NCI-H1694 (cell line): ENCODE measurements around the gene SCN4A.
"Not testable (repeated sequence)": the region's sequence is repeated elsewhere in the genome, so short reads cannot be mapped to it uniquely, and the experiment has no call there.

Experiments used
- DNase-seq: peaks from one replicate; lab custom pipeline; 2025; lab: John Stamatoyannopoulos, UW

Gene SCN4A

DNA sequence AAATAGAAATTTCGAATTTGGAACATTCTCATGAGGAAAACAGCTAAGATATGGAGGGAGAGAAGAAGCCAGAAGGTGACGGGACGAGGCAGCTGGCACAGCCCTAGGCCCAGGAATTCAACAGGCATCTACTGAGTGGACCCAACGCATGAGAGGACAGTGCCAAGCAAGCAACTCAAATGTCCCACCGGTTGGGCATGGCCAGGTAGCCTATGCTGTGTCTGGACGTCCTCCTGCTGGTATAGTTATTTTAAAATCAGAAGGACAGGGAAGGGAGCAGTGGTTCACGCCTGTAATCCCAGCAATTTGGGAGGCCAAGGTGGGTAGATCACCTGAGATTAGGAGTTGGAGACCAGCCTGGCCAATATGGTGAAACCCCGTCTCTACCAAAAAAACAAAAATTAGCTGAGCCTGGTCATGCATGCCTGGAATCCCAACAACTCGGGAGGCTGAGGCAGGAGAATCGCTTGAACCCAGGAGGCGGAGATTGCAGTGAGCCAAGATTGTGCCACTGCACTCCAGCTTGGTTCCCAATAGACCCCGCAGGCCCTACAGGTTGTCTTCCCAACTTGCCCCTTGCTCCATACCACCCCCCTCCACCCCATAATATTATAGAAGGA is 56.0 kb downstream of the SCN4A start:
- DNase-seq, result no peak

DNA sequence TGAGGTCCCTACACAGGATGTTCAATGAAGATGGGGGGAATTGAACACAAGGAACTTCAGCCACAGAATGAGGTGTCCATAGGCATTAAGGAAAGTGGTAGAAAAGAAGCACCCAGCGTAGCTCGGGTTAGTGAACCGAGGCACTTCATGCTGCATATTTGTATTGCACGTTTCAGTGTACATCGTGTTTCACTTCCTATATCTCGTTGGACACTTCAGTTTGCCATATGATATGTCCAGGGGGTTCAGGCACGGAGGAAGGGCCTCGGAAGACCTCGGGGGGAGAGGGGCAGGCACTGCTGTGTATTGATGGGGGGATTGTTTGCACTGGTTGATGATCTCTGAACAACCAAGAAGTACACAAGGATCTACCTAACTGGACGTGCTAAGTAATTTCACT is 57.0 kb downstream of the SCN4A start:
- not testable (repeated sequence) for DNase-seq

DNA sequence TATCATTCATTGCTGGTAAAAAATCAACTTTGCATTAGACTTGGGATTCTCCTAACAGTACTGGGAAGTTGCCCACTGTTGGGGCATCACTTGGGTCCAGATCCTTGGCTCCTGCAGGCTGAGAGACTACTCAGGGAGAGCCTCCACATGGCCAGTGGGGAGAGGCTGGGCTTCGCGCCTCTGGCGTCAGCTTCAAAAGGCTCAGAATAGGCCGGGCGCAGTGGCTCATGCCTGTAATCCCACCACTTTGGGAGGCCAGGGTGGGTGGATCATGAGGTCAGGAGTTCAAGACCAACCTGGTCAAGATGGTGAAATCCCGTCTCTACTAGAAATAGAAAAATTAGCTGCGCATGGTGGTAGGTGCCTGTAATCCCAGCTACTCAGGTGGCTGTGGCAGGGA is 58.2 kb downstream of the SCN4A start:
- DNase-seq, result no peak

DNA sequence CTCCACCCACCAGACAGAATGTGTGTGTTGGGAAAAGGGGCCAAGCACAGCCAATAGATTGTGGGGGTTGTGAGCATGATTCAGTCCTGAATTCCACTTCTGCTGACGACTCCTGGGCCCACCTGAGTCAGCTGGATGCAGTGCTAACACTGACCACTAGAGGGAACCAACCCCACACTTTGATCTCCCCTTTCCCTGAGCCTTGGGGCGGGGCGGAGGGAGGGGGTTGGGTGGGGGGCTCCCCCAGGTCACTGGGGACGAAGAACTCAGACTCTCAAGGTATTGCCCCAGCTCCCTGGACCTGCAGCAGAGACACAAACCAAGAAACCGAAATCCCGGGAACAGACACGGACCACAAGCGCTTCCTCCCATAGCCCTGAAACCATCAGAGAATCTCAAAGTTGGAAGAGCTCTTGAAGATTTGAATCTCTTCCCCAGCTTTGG is 61.0 kb downstream of the SCN4A start:
- DNase-seq, result peak; percentile 15

DNA sequence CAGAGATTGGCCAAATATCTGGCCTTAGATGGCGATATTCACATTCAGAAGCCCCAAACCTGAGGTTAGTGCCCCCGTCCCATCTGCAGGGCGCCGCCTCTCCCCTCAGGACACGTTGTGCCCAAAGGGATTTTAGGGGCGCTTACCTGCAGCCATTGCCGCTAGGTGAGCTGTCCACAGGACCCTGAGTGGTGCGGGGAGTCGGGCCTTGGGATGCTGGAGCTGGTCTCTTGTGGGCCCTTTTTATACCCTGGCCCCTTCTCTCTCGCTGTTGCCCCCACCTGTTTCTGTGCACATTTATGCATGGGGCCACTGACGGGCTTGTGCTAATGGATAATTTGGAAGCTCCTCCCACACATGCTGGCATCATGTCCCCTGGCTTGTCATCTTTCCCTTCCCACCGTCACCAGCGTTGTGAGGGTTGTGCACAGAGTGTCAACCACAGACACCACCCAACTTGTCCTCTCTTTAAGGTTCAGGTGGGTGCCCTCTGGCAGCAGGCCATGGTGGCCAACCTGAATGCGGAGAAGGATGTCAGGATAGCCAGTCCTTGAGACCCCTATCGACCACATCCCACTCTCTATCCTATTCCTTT is 61.6 kb downstream of the SCN4A start, which contains the start of gene CSHL1:
Gene CSHL1 (minus strand): TSS at position 218 of the 595 bp plus-strand sequence. CDS start 62 bp downstream, at position 156.
- DNase-seq, result no peak

DNA sequence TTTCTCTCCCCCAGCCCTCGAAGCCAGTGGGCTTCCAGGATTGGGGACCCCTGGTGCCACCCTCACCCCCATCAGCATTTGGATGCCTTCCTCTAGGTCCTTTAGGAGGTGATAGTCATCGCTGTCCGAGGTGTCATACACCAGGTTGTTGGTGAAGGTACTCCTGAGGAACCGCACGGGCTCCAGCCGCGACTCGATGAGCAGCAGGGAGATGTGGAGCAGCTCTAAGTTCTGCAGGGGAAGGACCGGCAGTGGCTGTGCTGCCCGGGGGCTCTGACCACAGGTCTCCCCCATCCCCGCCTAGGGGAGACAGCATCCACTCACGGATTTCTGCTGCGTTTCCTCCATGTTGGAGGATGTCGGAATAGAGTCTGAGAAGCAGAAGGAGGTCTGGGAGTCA is 62.6 kb downstream of the SCN4A start:
- DNase-seq, result no peak

DNA sequence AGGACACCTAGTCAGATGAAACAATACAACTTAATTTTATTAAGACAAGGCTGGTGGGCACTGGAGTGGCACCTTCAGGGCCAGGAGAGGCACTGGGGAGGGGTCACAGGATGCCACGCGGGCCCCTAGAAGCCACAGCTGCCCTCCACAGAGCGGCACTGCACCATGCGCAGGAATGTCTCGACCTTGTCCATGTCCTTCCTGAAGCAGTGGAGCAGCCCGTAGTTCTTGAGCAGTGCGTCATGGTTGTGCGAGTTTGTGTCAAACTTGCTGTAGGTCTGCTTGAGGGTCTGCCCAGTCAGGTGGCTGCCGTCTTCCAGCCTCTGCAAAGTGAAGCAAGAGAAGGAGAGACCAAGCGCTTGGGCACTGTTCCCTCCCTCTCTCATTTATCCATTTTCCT is 63.1 kb downstream of the SCN4A start:
- not testable (repeated sequence) for DNase-seq

DNA sequence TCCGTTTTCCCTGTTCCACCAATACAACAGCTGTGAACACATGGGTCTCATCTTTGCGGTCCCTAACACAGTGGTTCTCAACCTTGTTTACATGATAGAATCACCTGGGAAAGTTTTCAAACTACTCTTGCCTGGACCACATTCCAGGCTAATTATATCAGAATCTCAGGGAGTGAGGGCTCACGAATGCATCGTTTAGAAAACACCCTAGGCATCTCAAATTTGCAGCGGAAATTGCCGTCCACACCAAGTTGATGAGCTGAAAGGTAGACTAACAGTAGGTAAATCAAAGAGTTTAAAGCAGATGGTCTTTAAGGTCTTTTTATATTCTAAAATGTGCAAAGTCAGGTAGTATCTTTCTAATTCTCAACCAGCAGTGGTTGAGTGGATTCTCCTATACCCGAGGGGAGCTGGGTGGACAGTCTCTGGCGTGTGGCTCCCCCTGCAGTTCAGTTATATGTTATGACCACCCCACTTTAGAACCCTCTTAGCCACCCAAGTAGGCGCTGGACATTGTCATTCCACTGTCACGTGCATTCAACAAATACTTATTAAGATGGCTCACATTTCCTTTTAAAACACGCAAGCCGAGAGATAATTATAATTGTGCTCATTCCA is 65.4 kb downstream of the SCN4A start:
- DNase-seq, result not testable (repeated sequence)

DNA sequence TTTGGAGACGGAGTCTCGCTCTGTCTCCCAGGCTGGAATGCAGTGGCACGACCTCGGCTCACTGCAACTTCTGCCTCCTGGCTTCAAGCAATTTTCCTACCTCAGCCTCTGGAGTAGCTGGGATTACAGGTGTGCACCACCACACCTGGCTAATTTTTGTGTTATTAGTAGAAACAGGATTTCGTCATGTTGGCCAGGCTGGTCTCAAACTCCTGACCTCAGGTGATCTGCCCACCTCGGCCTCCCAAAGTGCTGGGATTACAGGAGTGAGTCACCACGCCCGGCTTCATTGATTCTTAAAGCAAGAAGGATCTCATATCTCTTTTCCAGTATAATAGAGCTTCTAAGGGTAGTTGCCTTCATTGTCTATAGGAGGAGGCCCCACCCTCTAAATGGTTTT is 67.9 kb downstream of the SCN4A start:
- DNase-seq, result not testable (repeated sequence)

DNA sequence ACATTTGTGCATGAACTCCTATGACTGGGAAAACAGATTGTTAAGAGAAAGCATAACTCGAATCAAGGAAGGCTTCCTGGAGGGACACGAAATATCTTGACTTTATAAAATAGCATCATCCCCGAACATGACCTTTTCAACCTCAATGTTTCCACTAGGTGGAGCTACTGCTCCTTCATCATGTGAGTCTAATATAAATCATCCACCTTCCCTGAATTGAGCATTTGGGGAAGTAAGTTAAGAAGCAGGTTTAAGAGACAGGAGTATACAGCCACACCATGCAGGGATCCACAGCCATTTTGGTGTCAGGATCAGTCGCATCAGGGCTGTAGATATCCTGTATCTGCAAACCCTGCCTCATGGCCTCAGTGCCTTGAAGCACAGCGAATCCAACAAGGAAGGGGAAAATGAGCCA is 68.9 kb downstream of the SCN4A start:
- not testable (repeated sequence) for DNase-seq

DNA sequence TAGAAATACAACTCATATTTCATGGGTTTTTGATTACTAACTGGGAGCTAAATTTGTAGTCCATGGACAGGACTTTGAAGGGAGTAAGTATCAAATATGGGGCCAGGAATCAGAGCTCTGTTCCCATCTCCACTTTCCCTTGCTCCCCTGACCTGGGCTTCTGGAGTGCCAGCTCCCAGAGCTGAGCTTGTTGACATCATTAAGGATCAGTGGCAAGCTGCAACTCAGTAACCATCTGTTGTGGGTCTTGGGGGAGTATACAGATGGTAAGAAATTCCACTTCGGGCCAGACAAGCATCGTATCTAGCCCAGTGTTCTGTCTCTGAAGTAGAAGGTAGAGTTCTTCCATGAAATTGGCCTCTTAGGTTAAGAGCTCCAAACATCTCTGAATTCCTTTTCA is 70.7 kb downstream of the SCN4A start:
- peak; percentile 21 for DNase-seq

DNA sequence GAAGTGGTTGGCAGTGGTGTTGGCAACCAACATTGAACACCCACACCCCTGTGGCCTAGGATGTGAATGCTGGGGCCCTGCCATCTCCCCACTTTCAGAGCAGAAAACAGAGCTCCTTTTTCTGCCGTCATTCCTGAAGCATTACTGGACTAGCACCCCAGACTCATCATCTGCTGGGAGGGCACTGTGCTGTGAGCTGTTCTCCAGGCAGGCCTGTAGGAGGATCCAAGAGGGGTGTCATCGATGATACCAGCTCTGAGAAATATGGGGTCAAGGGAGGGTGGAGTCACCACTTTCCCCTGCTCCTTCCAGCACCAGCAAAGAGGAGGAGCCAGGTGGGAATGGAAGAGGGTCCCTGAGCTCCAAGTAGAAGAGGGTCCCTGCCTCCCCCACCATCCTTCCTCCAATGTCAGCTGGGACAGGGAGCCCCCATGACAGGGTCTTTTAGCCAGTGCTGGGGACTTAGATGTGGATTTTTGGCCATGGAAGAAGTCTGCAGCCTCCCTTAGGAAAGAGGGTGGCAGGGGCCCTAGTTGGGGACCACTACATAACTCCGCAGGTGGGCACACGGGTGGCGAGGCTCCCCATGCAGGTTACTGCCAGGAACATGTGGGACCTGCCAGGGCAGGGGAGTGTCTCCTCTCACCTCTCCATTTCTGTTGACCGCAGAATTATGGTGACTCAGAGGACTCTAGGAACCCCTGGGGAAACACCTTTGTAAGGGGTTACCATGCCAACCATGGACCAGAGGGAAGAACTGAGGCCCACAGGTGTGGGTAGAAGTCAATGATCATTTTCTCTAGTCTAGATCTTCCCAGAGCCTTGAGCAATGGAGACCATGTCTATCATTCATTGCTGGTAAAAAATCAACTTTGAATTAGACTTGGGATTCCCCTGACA is 73.6 kb downstream of the SCN4A start:
- DNase-seq, result not testable (repeated sequence)

DNA sequence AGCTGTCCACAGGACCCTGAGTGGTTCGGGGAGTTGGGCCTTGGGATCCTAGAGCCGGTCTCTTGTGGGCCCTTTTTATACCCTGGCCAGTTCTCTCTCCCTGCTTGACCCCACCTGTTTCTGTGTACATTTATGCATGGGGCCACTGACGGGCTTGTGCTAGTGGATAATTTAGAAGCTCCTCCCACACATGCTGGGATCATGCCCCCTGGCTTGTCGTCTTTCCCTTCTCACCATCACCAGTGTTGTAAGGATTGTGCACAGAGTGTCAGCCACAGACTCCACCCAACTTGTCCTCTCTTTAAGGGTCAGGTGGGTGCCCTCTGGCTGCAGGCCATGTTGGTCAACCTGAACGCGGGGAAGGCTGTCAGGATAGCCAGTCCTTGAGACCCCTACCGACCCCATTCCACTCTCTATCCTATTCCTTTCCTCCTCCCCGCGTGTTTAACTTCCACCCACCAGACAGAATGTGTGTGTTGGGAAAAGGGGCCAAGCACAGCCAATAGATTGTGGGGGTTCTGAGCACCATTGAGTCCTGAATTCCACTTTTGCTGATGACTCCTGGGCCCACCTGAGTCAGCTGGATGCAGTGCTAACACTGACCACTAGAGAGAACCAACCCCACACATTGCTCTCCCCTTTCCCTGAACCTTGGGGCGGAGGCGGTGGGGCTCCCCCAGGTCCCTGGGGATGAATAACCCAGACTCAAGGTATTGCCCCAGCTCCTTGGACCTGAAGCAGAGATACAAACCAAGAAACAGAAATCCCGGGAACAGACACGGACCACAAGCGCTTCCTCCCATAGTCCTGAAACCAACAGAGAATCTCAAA is 76.0 kb downstream of the SCN4A start, which contains the start of gene CSH1:
Gene CSH1 (minus strand): TSS at position 51 of the 831 bp plus-strand sequence. CDS start 63 bp downstream, outside the sequence.
- not testable (repeated sequence) for DNase-seq

DNA sequence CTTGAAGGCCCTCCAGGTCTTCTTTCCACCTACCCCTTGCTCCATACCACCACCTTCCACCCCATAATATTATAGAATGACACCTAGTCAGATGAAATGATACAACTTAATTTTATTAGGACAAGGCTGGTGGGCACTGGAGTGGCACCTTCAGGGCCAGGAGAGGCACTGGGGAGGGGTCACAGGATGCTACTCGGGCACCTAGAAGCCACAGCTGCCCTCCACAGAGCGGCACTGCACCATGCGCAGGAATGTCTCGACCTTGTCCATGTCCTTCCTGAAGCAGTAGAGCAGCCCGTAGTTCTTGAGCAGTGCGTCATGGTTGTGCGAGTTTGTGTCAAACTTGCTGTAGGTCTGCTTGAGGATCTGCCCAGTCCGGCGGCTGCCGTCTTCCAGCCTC is 77.9 kb downstream of the SCN4A start:
- DNase-seq, result not testable (repeated sequence)

DNA sequence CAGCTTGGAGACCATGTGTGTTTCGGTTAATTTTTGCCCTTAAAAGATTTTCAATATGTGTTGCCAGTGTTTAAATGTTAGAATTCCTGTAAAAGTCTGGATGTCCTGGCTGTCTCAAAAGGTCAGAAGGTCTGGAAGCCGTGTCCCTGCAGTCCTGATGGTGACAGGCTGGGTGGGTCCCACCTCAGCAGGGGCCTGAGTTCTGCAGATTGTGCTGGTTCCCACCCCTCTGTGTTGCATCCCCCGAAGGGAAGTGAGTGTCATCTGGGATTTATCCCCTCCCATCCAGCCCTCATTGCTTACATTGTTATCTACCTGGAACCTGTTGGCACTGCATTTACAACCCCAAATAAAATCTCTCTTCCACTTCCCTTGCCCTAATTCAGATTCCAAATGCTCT is 78.7 kb downstream of the SCN4A start:
- DNase-seq, result not testable (repeated sequence)

DNA sequence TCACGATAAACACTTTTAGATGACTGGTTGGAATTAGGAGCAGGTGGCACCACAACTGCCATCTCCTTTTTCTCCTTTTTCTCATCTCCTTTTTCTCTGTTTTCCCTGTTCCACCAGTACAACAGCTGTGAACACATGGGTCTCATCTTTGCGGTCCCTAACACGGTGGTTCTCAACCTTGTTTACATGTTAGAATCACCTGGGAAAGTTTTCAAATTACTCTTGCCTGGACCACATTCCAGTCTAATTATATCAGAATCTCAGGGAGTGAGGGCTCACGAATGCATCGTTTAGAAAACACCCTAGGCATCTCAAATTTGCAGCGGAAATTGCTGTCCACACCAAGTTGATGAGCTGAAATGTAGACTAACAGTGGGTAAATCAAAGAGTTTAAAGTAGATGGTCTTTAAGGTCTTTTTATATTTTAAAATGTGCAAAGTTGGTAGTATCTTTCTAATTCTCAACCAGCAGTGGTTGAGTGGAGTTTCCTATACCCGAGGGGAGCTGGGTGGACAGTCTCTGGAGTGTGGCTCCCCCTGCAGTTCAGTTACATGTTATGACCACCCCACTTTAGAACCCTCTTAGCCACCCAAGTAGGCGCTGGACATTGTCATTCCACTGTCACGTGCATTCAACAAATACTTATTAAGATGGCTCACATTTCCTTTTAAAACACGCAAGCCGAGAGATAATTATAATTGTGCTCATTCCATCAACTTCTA is 80.2 kb downstream of the SCN4A start:
- DNase-seq, result not testable (repeated sequence)

DNA sequence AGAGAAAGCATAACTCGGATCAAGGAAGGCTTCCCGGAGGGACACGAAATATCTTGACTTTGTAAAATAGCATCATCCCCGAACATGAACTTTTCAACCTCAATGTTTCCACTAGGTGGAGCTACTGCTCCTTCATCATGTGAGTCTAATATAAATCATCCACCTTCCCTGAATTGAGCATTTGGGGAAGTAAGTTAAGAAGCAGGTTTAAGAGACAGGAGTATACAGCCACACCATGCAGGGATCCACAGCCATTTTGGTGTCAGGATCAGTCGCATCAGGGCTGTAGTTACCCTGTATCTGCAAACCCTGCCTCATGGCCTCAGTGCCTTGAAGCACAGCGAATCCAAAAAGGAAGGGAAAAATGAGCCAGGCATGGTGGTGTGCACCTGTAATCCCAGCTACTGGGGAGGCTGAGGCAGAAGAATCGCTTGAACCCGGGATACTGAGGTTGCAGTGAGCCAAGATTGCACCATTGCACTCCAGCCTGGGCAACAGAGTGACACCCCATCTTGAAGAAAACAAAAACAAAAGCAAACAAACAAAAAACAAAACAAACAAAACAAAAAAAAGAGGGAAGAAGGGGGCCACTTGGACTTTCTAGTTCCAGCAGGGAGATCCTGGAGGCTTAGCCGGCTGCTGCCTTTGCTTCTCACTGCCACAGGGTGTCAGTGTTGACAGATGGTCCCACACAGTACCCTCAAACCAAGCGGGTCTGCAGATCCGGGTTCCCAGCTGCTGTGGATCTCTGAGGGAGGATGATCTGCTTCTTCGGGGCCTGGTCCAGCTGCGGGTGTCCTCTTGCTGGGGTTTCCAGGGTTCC is 83.5 kb downstream of the SCN4A start:
- peak; percentile 64 for DNase-seq
